Activated CD4-positive, alpha-beta memory T cell treated with anti-CD3 and anti-CD28 coated beads for 36 hours (primary cell): ENCODE data around the gene FLT3LG. TPM values are rescaled to one million over a fixed set of nuclear protein-coding genes. Genes with fewer than 3 reads are reported as not detected.
"Not testable (repeated sequence)": the region's sequence is repeated elsewhere in the genome, so short reads cannot be mapped to it uniquely, and the experiment has no call there.

Source experiments
- CTCF ChIA-PET: fragments of 350-600 bp; sonication (Branson Sonifier 250); formaldehyde crosslinking; loops from one replicate; lab custom pipeline; 2021; ENCODE audit warnings: antibody characterized with exemption, inconsistent platforms; lab: Charles Lee
- POLR2A ChIA-PET: fragments of 350-600 bp; sonication (Branson Sonifier 250); formaldehyde crosslinking; loops from one replicate; lab custom pipeline; 2021; ENCODE audit warnings: antibody characterized with exemption; lab: Charles Lee
- DNase-seq: peaks from one replicate; pipeline ENCODE4 v3.0.0-alpha.2; 2020
- H3K27ac Mint-ChIP-seq: one replicate; pipeline ENCODE4 v1.8.0; 2021; ENCODE audit warnings: mixed read lengths
- H3K27me3 Mint-ChIP-seq: one replicate; pipeline ENCODE4 v1.8.0; 2021; ENCODE audit warnings: mixed read lengths
- H3K36me3 Mint-ChIP-seq: one replicate; pipeline ENCODE4 v1.8.0; 2021; ENCODE audit warnings: mixed read lengths
- H3K4me1 Mint-ChIP-seq: one replicate; pipeline ENCODE4 v1.8.0; 2021; ENCODE audit warnings: low read depth, mixed read lengths
- H3K4me3 Mint-ChIP-seq: one replicate; pipeline ENCODE4 v1.8.0; 2021; ENCODE audit warnings: mild to moderate bottlenecking, mixed read lengths
- H3K9me3 Mint-ChIP-seq: one replicate; pipeline ENCODE4 v1.8.0; 2021; ENCODE audit warnings: mixed read lengths
- intact Hi-C: fragments of 100-400 bp; cut with micrococcal nuclease; formaldehyde crosslinking; loops from one replicate; pipeline ENCODE4 v1.15.1; 2023
- total RNA-seq, 2 experiments: library from RNA; stranded (reverse); gene quantifications; one replicate each; pipeline ENCODE4 v1.2.3, GENCODE V29; 2021

Gene FLT3LG
- total RNA-seq, 2 experiments from 2014 or later: 50.1 to 51.0 TPM

GRCh38 chr19:49468199-49468598 is 5.8 kb upstream of the FLT3LG start:
- CTCF ChIA-PET: no interaction called here
- H3K27me3 Mint-ChIP-seq: no peaks in the 10 kb centered on the region
- no peak overlapping the region for H3K4me3 Mint-ChIP-seq
- H3K9me3 Mint-ChIP-seq: no peaks in the 10 kb centered on the region
- H3K4me1 Mint-ChIP-seq: peaks cover 37% of the 10 kb centered on the region
- no peak for DNase-seq
- intact Hi-C loops: no loop called here
- H3K27ac Mint-ChIP-seq: peak overlapping the region; percentile 96
- POLR2A ChIA-PET: interaction anchor here (6.4 kb wide), 1 partner anchor 15 kb away, joined by 52 read pairs; the partner anchor contains the start of genes ALDH16A1 and PIH1D1
- peaks cover 4% of the 10 kb centered on the region for H3K36me3 Mint-ChIP-seq

GRCh38 chr19:49468746-49469447 is 5.1 kb upstream of the FLT3LG start:
- Mint-ChIP-seq H3K27me3 (no peaks in the 10 kb centered on the region), H3K4me3 (peak overlapping the region; percentile 68), H3K36me3 (peaks cover 4% of the 10 kb centered on the region), H3K4me1 (peaks cover 43% of the 10 kb centered on the region), H3K27ac (peak overlapping the region; percentile 96), H3K9me3 (no peaks in the 10 kb centered on the region)
- intact Hi-C loops: loop anchor here (1.0 kb wide), 1 partner anchor 16 kb away; the partner anchor contains the start of gene ALDH16A1
- POLR2A ChIA-PET: interaction anchor here (0.7 to 6.4 kb wide), 6 partner anchors 11 to 207 kb away, joined by 3 to 52 read pairs (median 3); partner anchors contain the start of genes ALDH16A1 and PIH1D1
- DNase-seq: peak; percentile 92
- CTCF ChIA-PET: interaction anchor here (0.7 to 3.0 kb wide), 6 partner anchors 13 to 244 kb away, joined by 3 to 40 read pairs (median 8); partner anchors contain the start of genes ALDH16A1 and PIH1D1

- Mint-ChIP-seq H3K4me1 (peaks cover 43% of the 10 kb centered on the region), H3K4me3 (peak overlapping the region; percentile 50), H3K27me3 (no peaks in the 10 kb centered on the region), H3K27ac (peak overlapping the region; percentile 90), H3K9me3 (no peaks in the 10 kb centered on the region), H3K36me3 (peaks cover 3% of the 10 kb centered on the region)
- intact Hi-C loops: loop anchor here (1.0 to 10.0 kb wide), 9 partner anchors 12 to 245 kb away; partner anchors contain the start of genes ALDH16A1, DKKL1 and RPL13A
- ChIA-PET CTCF (interaction anchor here (0.6 to 3.0 kb wide), 12 partner anchors 9 to 248 kb away, joined by 3 to 40 read pairs (median 6); partner anchors contain the start of genes ALDH16A1 and PIH1D1), POLR2A (interaction anchor here (0.6 to 6.4 kb wide), 8 partner anchors 11 to 207 kb away, joined by 3 to 52 read pairs (median 3); partner anchors contain the start of genes ALDH16A1 and PIH1D1)
- DNase-seq: peak; percentile 93
Measured at GRCh38 chr19:49469828-49470614, 4.0 kb upstream of the FLT3LG start.

- no peak for DNase-seq
- no peaks in the 10 kb centered on the region for H3K27me3 Mint-ChIP-seq
- H3K4me1 Mint-ChIP-seq: peaks cover 47% of the 10 kb centered on the region
- no peaks in the 10 kb centered on the region for H3K9me3 Mint-ChIP-seq
- no peak overlapping the region for H3K4me3 Mint-ChIP-seq
- peaks cover 3% of the 10 kb centered on the region for H3K36me3 Mint-ChIP-seq
- POLR2A ChIA-PET: interaction anchor here (0.8 to 6.4 kb wide), 7 partner anchors 11 to 26 kb away, joined by 3 to 52 read pairs (median 4); partner anchors contain the start of genes ALDH16A1 and PIH1D1
- intact Hi-C loops: loop anchor here (1.0 to 10.0 kb wide), 8 partner anchors 12 to 246 kb away; partner anchors contain the start of genes DKKL1 and RPL13A
- peak overlapping the region; percentile 90 for H3K27ac Mint-ChIP-seq
- CTCF ChIA-PET: interaction anchor here (1.0 to 3.0 kb wide), 10 partner anchors 8 to 249 kb away, joined by 3 to 40 read pairs (median 6); partner anchors contain the start of genes ALDH16A1 and PIH1D1
Measured at GRCh38 chr19:49470615-49470978, 3.4 kb upstream of the FLT3LG start.

- H3K27me3 Mint-ChIP-seq: no peaks in the 10 kb centered on the region
- no peak for DNase-seq
- peaks cover 57% of the 10 kb centered on the region for H3K4me1 Mint-ChIP-seq
- no peaks in the 10 kb centered on the region for H3K9me3 Mint-ChIP-seq
- peak overlapping the region; percentile 88 for H3K4me3 Mint-ChIP-seq
- peaks cover 14% of the 10 kb centered on the region for H3K36me3 Mint-ChIP-seq
- intact Hi-C loops: loop anchor here (5.0 to 10.0 kb wide), 3 partner anchors 141 to 248 kb away; no protein-coding TSS in a partner anchor
- H3K27ac Mint-ChIP-seq: peak overlapping the region; percentile 92
- ChIA-PET CTCF (interaction anchor here (0.6 to 3.0 kb wide), 14 partner anchors 10 to 247 kb away, joined by 3 to 18 read pairs (median 4); partner anchors contain the start of genes ALDH16A1 and PIH1D1), POLR2A (interaction anchor here (0.6 to 6.4 kb wide), 6 partner anchors 15 to 31 kb away, joined by 3 to 52 read pairs (median 4); partner anchors contain the start of genes ALDH16A1, PIH1D1 and RPL13A)
Measured at GRCh38 chr19:49472936-49473335, 1.1 kb upstream of the FLT3LG start.

GRCh38 chr19:49473501-49473867 is 531 bp upstream of the FLT3LG start:
- peak overlapping the region; percentile 92 for H3K27ac Mint-ChIP-seq
- intact Hi-C loops: loop anchor here (5.0 to 10.0 kb wide), 3 partner anchors 141 to 249 kb away; no protein-coding TSS in a partner anchor
- H3K4me3 Mint-ChIP-seq: peak overlapping the region; percentile 88
- H3K36me3 Mint-ChIP-seq: peaks cover 14% of the 10 kb centered on the region
- not testable (repeated sequence) for H3K27me3 Mint-ChIP-seq, DNase-seq, H3K9me3 Mint-ChIP-seq
- ChIA-PET POLR2A (interaction anchor here (1.2 to 6.4 kb wide), 5 partner anchors 14 to 21 kb away, joined by 3 to 52 read pairs (median 4); partner anchors contain the start of genes ALDH16A1, PIH1D1 and RPL13A), CTCF (interaction anchor here (0.6 to 3.0 kb wide), 15 partner anchors 9 to 1345 kb away, joined by 3 to 18 read pairs (median 4); partner anchors contain the start of genes ALDH16A1 and PIH1D1)
- peaks cover 56% of the 10 kb centered on the region for H3K4me1 Mint-ChIP-seq

GRCh38 chr19:49474542-49474924 is 518 bp downstream of the FLT3LG start:
- intact Hi-C loops: loop anchor here (1.0 to 10.0 kb wide), 5 partner anchors 21 to 250 kb away; partner anchors contain the start of genes ALDH16A1 and RPS11
- peaks cover 50% of the 10 kb centered on the region for H3K4me1 Mint-ChIP-seq
- H3K9me3 Mint-ChIP-seq: no peaks in the 10 kb centered on the region

GRCh38 chr19:49475191-49475917 is 1.3 kb downstream of the FLT3LG start:
- ChIA-PET POLR2A (interaction anchor here (0.8 to 1.7 kb wide), 4 partner anchors 13 to 22 kb away, joined by 3 to 15 read pairs (median 5); partner anchors contain the start of genes ALDH16A1, RPL13A and RPS11), CTCF (interaction anchor here (0.5 to 2.3 kb wide), 19 partner anchors 10 to 1122 kb away, joined by 3 to 29 read pairs (median 5); partner anchors contain the start of genes ALDH16A1, PIH1D1, RCN3 and RPL13A)
- Mint-ChIP-seq H3K4me1 (peaks cover 45% of the 10 kb centered on the region), H3K36me3 (peaks cover 16% of the 10 kb centered on the region), H3K27me3 (no peaks in the 10 kb centered on the region), H3K4me3 (peak overlapping the region; percentile 88), H3K9me3 (no peaks in the 10 kb centered on the region), H3K27ac (peak overlapping the region; percentile 92)
- DNase-seq: peak; percentile 48
- intact Hi-C loops: loop anchor here (10.0 kb wide), 2 partner anchors 211 to 251 kb away; no protein-coding TSS in a partner anchor

More at GRCh38 chr19:49474542-49474924, 518 bp downstream of the FLT3LG start:
- Mint-ChIP-seq H3K27ac (peak overlapping the region; percentile 92), H3K4me3 (peak overlapping the region; percentile 88), H3K36me3 (peaks cover 14% of the 10 kb centered on the region), H3K27me3 (no peaks in the 10 kb centered on the region)
- ChIA-PET CTCF (interaction anchor here (0.6 to 3.0 kb wide), 7 partner anchors 20 to 1121 kb away, joined by 3 to 29 read pairs (median 5); partner anchors contain the start of genes ALDH16A1, PIH1D1 and RCN3), POLR2A (interaction anchor here (6.4 kb wide), 1 partner anchor 22 kb away, joined by 52 read pairs; the partner anchor contains the start of genes ALDH16A1 and PIH1D1)
- DNase-seq: no peak

GRCh38 chr19:49475995-49476880 is 2.2 kb downstream of the FLT3LG start:
- Mint-ChIP-seq H3K9me3 (no peaks in the 10 kb centered on the region), H3K4me3 (peak overlapping the region; percentile 88)

More at GRCh38 chr19:49475995-49476880, 2.2 kb downstream of the FLT3LG start:
- ChIA-PET CTCF (interaction anchor here (0.6 to 2.3 kb wide), 21 partner anchors 10 to 378 kb away, joined by 3 to 29 read pairs (median 4); partner anchors contain the start of genes ALDH16A1, PIH1D1, RCN3 and RPL13A), POLR2A (interaction anchor here (0.8 to 1.7 kb wide), 6 partner anchors 9 to 23 kb away, joined by 3 to 15 read pairs (median 4); partner anchors contain the start of genes ALDH16A1, RPL13A and RPS11)
- Mint-ChIP-seq H3K27me3 (no peaks in the 10 kb centered on the region), H3K36me3 (peaks cover 20% of the 10 kb centered on the region), H3K27ac (peak overlapping the region; percentile 92), H3K4me1 (peaks cover 36% of the 10 kb centered on the region)
- peak; percentile 90 for DNase-seq
- intact Hi-C loops: loop anchor here (1.0 to 10.0 kb wide), 4 partner anchors 11 to 251 kb away; partner anchors contain the start of gene RPL13A
